BLaER1 treated with 17β-estradiol and CSF1 and Interleukin-3, amounts not matched to agents 10 nM and 100 nM (cell line): ENCODE measurements around the gene SDK1.

Experiments used
- H3K27ac ChIP-seq, 11 experiments: shearing (Covaris generic); formaldehyde crosslinking; 2 replicates each; pipeline ENCODE4 v1.8.1; 2022
- H3K27me3 ChIP-seq, 11 experiments: shearing (Covaris generic); formaldehyde crosslinking; 2 replicates each; pipeline ENCODE4 v1.8.1; 2022
- H3K36me3 ChIP-seq, 11 experiments: shearing (Covaris generic); formaldehyde crosslinking; 2 replicates each; pipeline ENCODE4 v1.8.1; 2022
- H3K4me1 ChIP-seq, 10 experiments: shearing (Covaris generic); formaldehyde crosslinking; 2 replicates each; pipeline ENCODE4 v1.8.1; 2022
- H3K4me2 ChIP-seq, 11 experiments: shearing (Covaris generic); formaldehyde crosslinking; 2 replicates each; pipeline ENCODE4 v1.8.1; 2022
- H3K4me3 ChIP-seq, 10 experiments: shearing (Covaris generic); formaldehyde crosslinking; 2 replicates each; pipeline ENCODE4 v1.8.1; 2022
- H3K9ac ChIP-seq, 11 experiments: shearing (Covaris generic); formaldehyde crosslinking; 2 replicates each; pipeline ENCODE4 v1.8.1; 2022
- H3K9me3 ChIP-seq, 11 experiments: shearing (Covaris generic); formaldehyde crosslinking; replicated peaks in 1 of 11; 2 replicates each; pipeline ENCODE4 v1.8.1; 2022
- H4K20me1 ChIP-seq, 11 experiments: shearing (Covaris generic); formaldehyde crosslinking; 2 replicates each; pipeline ENCODE4 v1.8.1; 2022
- Cebpa-rat ChIP-seq, 11 experiments: shearing (Covaris generic); IDR thresholded peaks; 2 replicates each; pipeline ENCODE4 v1.8.1; 2022

SDK1 gene

DNA sequence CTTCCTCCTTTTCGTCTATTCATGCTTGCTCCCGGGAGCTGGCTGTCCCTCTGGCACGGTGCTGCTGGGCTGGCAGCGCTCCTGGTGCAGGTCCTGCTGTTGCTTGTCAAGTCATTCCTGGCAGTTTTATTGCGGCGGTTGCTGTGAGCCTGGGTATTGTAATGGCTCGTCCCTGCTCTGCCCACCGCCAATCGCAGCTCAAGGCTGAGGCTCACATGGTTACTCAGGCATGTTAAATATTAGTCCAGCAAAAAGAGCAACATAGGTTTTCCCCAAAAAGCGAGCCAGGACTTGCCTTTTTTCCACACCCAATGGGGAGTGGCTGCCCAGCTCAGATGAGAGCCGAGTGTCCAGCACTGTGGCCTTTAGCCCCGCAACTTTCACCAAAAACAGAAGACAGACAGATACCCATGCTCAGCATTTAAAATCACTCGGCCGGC is 888.1 kb downstream of the SDK1 start:
- Histone ChIP-seq H3K9ac (no peak overlapping the region), H3K4me2 (no peak overlapping the region), H3K4me3 (no peak overlapping the region), H3K27me3 (no peaks in the 10 kb centered on the region), H3K36me3 (no peaks in the 10 kb centered on the region), H3K9me3 (peaks cover 0 to 6% (median 0%) of the 10 kb centered on the region in 11 experiments; a peak in 1 of 22 replicates), H3K4me1 (peaks cover 10 to 20% (median 16%) of the 10 kb centered on the region in 10 experiments; a peak in 18 of 20 replicates), H3K27ac (no peak overlapping the region), H4K20me1 (no peaks in the 10 kb centered on the region)
- no peak for TF ChIP-seq Cebpa-rat (IDR thresholded peaks at IDR 0.05)

- no peaks in the 10 kb centered on the region for H3K27me3 ChIP-seq
- H3K36me3 ChIP-seq = no peaks in the 10 kb centered on the region
- H3K9me3 ChIP-seq = no peaks in the 10 kb centered on the region
- H3K27ac ChIP-seq = no peak overlapping the region
- H3K9ac ChIP-seq = no peak overlapping the region
- no peak overlapping the region for H3K4me2 ChIP-seq
- H3K4me1 ChIP-seq = peaks cover 7 to 15% (median 12%) of the 10 kb centered on the region in 10 experiments; a peak in 18 of 20 replicates
- H4K20me1 ChIP-seq = no peaks in the 10 kb centered on the region
- no peak for TF ChIP-seq Cebpa-rat (IDR thresholded peaks at IDR 0.05)
- H3K4me3 ChIP-seq = no peak overlapping the region
Measured at GRCh38 chr7:4190010-4190981, 889.2 kb downstream of the SDK1 start.

DNA sequence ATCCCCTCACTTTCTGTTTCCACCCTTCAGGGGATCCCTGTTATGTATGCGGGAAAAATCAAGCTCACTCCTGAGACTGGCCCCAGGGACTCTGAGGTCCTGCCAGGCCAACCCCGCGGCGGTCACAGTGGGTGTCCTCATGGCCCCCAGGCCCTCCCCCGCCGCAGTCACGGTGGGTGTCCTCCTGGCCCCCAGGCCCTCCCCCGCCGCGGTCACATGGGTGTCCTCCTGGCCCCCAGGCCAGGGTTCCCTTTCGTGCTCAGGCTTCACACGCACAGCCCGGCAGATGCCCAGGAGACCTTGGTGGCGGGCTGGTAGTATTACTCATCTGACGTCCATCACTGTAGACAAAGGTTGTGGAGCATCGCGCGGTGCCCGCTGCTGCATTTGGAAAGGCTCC is 890.0 kb downstream of the SDK1 start:
- H3K27ac ChIP-seq = no peak overlapping the region
- H4K20me1 ChIP-seq = no peaks in the 10 kb centered on the region
- TF ChIP-seq Cebpa-rat (IDR thresholded peaks at IDR 0.05) = no peak
- no peaks in the 10 kb centered on the region for H3K9me3 ChIP-seq
- no peak overlapping the region for H3K4me3 ChIP-seq
- no peaks in the 10 kb centered on the region for H3K36me3 ChIP-seq
- peaks cover under 1 to 8% (median 5%) of the 10 kb centered on the region in 10 experiments; a peak in 17 of 20 replicates for H3K4me1 ChIP-seq
- H3K27me3 ChIP-seq = no peaks in the 10 kb centered on the region
- H3K4me2 ChIP-seq = no peak overlapping the region
- H3K9ac ChIP-seq = no peak overlapping the region

DNA sequence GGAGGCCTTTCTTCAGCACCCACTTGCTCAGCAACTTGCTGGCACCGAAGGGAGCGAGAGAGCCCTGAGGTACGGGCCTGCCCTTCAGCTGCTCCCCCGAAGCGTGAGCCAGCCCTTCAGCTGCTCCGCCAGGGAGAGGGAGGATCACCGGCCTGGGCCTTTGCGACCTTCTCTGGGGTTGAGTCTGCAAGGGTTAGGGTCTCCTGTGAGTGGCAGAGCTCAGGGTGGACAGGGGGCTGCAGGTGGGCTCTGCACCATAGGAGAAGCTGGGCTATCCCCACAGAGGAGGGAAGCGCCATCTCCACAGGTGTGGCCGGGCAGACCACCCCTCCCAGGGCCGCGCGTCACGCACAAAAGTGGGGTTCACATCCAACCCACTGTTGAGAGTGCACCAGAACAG is 890.5 kb downstream of the SDK1 start:
- TF ChIP-seq Cebpa-rat (IDR thresholded peaks at IDR 0.05) = no peak
- Histone ChIP-seq H3K4me3 (no peak overlapping the region), H3K9me3 (no peaks in the 10 kb centered on the region), H3K27ac (no peak overlapping the region), H3K9ac (no peak overlapping the region), H3K27me3 (no peaks in the 10 kb centered on the region), H4K20me1 (no peaks in the 10 kb centered on the region), H3K36me3 (no peaks in the 10 kb centered on the region), H3K4me2 (no peak overlapping the region), H3K4me1 (peaks cover 0 to 3% (median under 1%) of the 10 kb centered on the region in 10 experiments; a peak in 7 of 20 replicates)

DNA sequence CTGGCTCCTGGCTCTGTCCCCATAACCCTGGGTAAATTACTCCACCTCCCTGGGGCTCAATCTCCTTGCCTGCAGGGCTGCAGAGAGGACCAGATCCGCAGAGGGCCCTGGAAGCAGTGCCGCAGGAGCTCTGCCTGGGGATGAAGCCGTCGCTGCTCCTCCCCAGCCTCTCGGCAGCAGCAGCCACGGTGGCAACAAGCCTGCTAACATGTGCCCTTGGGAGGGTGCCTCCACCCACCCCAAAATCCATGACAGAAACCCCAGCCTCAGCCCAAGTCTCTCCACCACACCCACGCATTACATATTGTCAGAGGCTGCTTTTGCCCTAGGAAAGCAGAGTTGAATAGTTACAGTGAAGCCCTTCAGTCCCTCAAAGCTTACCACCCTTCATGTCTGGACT is 894.6 kb downstream of the SDK1 start:
- H3K27me3 ChIP-seq = no peaks in the 10 kb centered on the region
- no peaks in the 10 kb centered on the region for H3K4me1 ChIP-seq

GRCh38 chr7:4196121-4196819 is 895.2 kb downstream of the SDK1 start:
- H3K27ac ChIP-seq = no peak overlapping the region
- H3K9ac ChIP-seq = no peak overlapping the region
- no peak overlapping the region for H3K4me2 ChIP-seq
- H3K4me3 ChIP-seq = no peak overlapping the region
- no peaks in the 10 kb centered on the region for H3K27me3 ChIP-seq
- H3K4me1 ChIP-seq = no peaks in the 10 kb centered on the region
- H3K9me3 ChIP-seq = peaks cover 0 to 5% (median 0%) of the 10 kb centered on the region in 11 experiments; a peak in 2 of 22 replicates
- TF ChIP-seq Cebpa-rat (IDR thresholded peaks at IDR 0.05) = no peak
- H3K36me3 ChIP-seq = no peaks in the 10 kb centered on the region
- H4K20me1 ChIP-seq = no peaks in the 10 kb centered on the region

More for the DNA sequence above, 894.6 kb downstream of the SDK1 start:
- Histone ChIP-seq H3K9me3 (peaks cover 0 to 5% (median 0%) of the 10 kb centered on the region in 11 experiments; a peak in 2 of 22 replicates), H3K9ac (no peak overlapping the region), H3K4me2 (no peak overlapping the region), H3K36me3 (no peaks in the 10 kb centered on the region), H3K4me3 (no peak overlapping the region), H4K20me1 (no peaks in the 10 kb centered on the region), H3K27ac (no peak overlapping the region)
- TF ChIP-seq Cebpa-rat (IDR thresholded peaks at IDR 0.05) = no peak

DNA sequence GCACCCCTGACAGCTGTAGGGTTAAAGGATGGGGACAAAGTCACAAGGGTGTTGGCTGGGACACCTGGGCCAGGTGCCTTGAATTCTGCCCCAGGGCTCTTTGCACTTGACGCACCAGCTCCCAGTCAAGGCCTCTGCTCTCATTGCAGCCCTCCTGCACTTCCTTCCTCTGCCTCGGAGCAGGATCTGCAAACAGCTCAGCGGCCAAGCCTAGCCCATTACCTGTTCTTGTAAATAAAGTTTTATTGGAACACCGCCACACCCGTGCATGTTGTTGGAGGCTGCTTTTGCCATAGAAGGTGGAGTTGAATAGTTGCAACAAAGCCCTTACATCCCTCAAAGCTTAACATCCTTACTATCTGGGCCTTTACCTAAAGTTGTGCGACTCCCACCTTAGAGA is 897.2 kb downstream of the SDK1 start:
- Histone ChIP-seq H3K4me3 (no peak overlapping the region), H3K9ac (no peak overlapping the region), H3K4me2 (no peak overlapping the region), H3K36me3 (no peaks in the 10 kb centered on the region), H3K27me3 (no peaks in the 10 kb centered on the region), H3K27ac (no peak overlapping the region), H4K20me1 (no peaks in the 10 kb centered on the region), H3K4me1 (no peaks in the 10 kb centered on the region), H3K9me3 (peaks cover 0 to 5% (median 0%) of the 10 kb centered on the region in 11 experiments; a peak in 2 of 22 replicates)
- no peak for TF ChIP-seq Cebpa-rat (IDR thresholded peaks at IDR 0.05)

GRCh38 chr7:4200546-4201094 is 899.6 kb downstream of the SDK1 start:
- no peak overlapping the region for H3K4me3 ChIP-seq
- H3K9ac ChIP-seq = no peak overlapping the region
- no peak overlapping the region for H3K4me2 ChIP-seq
- H3K36me3 ChIP-seq = no peaks in the 10 kb centered on the region
- H3K4me1 ChIP-seq = no peaks in the 10 kb centered on the region
- no peak overlapping the region for H3K27ac ChIP-seq
- no peaks in the 10 kb centered on the region for H3K27me3 ChIP-seq
- no peak for TF ChIP-seq Cebpa-rat (IDR thresholded peaks at IDR 0.05)
- H3K9me3 ChIP-seq = peaks cover 0 to 5% (median 0%) of the 10 kb centered on the region in 11 experiments; a peak in 2 of 22 replicates
- no peaks in the 10 kb centered on the region for H4K20me1 ChIP-seq

DNA sequence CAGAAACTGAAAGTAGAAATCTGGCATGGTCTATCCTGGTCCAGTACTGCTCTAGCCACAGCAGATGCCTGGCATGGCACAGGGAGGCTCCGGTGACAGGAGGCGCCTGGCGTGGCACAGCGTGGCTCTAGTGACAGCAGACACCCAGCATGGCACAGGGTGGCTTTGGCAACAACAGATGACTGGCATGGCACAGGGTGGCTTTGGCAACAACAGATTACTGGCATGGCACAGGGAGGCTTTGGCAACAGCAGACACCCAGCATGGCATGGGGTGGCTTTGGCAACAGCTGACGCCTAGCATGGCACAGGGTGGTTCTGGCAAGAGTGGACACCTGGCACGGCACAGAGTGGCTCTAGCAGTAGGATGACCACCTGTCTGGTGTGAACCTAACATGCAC is 900.5 kb downstream of the SDK1 start:
- Histone ChIP-seq H4K20me1 (no peaks in the 10 kb centered on the region), H3K27me3 (no peaks in the 10 kb centered on the region), H3K9me3 (peaks cover 0 to 5% (median 0%) of the 10 kb centered on the region in 11 experiments; a peak in 2 of 22 replicates), H3K27ac (no peak overlapping the region), H3K4me2 (no peak overlapping the region), H3K4me1 (no peaks in the 10 kb centered on the region), H3K4me3 (no peak overlapping the region), H3K36me3 (no peaks in the 10 kb centered on the region), H3K9ac (no peak overlapping the region)
- TF ChIP-seq Cebpa-rat (IDR thresholded peaks at IDR 0.05) = no peak
